ENCODE data around the gene UMODL1.

The UMODL1 gene

DNA sequence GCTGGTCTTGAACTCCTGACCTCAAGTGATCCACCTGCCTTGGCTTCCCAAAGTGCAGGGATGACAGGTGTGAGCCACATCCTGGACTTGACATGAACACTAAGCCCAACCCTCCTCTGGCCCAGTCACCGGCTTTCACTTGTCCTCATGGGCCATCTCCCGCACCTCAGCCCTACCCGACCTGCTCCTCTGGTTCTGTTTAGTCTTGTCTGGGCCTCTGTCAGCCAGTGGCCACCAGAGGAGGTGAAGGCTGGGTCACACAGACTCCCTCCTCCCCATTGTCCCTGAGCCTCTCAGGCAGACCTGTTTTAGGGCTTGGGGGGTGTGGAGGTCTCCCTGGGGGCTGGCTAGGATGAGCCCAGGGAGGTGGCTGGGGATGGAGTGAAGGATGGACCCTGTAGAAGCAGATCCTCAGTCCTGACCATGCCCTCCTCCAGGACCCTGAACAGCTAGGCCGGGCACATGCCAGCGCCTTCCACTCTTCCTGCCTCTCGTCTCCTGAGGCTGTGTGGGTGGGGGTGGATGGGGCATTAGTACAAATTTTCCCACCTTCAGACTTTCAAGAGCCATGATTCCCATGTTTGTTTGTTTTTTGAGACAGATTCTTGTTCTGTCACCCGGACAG lies 26.1 kb upstream of the UMODL1 start:
- H3K4me1 Mint-ChIP-seq (ENCODE audit: low read depth): no peaks in the 10 kb centered on the region
- H3K27me3 Mint-ChIP-seq (ENCODE audit: low read depth): no peaks in the 10 kb centered on the region
- H3K27ac Mint-ChIP-seq: no peak overlapping the region
- H3K4me3 Mint-ChIP-seq: no peak overlapping the region
- no peaks in the 10 kb centered on the region for H3K9me3 Mint-ChIP-seq
- H3K36me3 Mint-ChIP-seq (ENCODE audit: low read depth): no peaks in the 10 kb centered on the region

DNA sequence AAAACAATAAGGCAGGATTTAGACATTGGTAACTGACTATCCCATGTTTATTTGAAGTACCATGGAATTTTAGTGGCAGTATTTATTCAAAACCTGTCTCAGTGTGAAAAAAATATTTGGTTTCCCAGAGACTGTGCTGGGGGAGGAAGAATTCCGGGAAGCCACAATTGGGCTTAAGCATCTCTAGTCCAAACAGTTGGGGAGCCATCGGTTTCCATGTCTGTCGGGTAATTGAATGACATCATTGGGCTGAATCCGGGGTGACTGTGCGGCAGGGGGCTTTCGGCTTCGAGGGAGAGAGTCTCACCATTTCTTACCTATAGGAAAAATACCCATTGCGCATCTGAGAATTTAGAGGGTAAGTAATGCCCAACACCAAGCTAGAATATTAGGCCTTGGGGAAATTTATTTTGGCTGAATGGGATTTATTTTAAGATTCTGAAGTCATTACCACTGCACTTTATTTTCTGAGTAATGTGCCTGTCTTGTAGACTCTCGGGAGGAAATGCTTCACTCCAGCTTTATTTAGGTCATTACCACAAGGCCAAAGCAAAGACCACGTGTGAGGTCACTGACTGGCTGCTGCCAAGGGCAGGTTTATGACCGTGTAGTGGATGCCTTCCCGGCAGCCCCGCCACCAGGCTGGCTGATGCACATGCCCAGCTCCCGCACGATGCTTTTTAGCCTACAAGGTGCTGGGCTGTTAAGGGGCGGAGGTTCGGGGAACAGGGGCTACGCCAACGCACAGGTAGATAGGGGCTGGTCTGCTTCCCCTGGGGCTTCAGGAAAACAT lies 23.1 kb upstream of the UMODL1 start:
- H3K9me3 Mint-ChIP-seq: no peaks in the 10 kb centered on the region

DNA sequence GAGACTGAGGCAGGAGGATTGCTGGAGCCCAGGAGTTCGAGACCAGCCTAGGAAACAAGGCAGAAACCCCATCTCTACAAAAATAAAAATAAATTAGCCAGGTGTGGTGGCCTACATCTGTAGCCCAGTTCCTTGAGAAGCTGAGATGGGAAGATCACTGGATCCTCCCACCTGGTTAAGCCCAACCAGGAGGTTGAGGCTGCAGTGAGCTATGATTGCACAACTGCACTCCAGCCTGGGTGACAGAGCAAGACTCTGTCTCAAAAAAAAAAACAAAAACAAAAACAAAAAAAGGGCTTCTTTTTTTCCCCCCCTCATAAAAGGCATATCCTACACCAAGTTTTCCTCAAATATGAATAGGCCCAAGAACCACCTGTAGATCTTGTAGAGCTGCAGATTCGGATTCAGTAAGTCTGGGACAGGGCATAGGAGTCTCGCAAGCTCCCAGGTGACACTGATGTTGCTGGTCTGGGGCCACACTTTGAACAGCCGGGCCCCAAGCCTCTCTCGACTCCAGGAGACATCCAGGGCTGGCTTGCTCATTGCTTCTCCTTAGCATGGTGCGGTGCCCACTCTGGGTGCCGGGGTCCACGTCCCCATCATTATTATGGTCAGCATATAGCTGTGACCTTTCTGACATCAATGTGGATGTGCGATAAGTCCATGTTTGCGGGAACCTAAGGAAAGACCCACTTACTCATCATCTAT lies 22.1 kb upstream of the UMODL1 start:
- peaks cover 14% of the 10 kb centered on the region for H3K27me3 Mint-ChIP-seq (ENCODE audit: low read depth)
- no peak overlapping the region for H3K4me3 Mint-ChIP-seq
- H3K27ac Mint-ChIP-seq: no peak overlapping the region
- no peaks in the 10 kb centered on the region for H3K36me3 Mint-ChIP-seq (ENCODE audit: low read depth)
- H3K4me1 Mint-ChIP-seq (ENCODE audit: low read depth): no peaks in the 10 kb centered on the region
- no peaks in the 10 kb centered on the region for H3K9me3 Mint-ChIP-seq

More for the DNA sequence above, 23.1 kb upstream of the UMODL1 start:
- no peak overlapping the region for H3K27ac Mint-ChIP-seq
- H3K27me3 Mint-ChIP-seq (ENCODE audit: low read depth): peaks cover 14% of the 10 kb centered on the region
- no peaks in the 10 kb centered on the region for H3K36me3 Mint-ChIP-seq (ENCODE audit: low read depth)
- H3K4me3 Mint-ChIP-seq: no peak overlapping the region
- no peaks in the 10 kb centered on the region for H3K4me1 Mint-ChIP-seq (ENCODE audit: low read depth)

DNA sequence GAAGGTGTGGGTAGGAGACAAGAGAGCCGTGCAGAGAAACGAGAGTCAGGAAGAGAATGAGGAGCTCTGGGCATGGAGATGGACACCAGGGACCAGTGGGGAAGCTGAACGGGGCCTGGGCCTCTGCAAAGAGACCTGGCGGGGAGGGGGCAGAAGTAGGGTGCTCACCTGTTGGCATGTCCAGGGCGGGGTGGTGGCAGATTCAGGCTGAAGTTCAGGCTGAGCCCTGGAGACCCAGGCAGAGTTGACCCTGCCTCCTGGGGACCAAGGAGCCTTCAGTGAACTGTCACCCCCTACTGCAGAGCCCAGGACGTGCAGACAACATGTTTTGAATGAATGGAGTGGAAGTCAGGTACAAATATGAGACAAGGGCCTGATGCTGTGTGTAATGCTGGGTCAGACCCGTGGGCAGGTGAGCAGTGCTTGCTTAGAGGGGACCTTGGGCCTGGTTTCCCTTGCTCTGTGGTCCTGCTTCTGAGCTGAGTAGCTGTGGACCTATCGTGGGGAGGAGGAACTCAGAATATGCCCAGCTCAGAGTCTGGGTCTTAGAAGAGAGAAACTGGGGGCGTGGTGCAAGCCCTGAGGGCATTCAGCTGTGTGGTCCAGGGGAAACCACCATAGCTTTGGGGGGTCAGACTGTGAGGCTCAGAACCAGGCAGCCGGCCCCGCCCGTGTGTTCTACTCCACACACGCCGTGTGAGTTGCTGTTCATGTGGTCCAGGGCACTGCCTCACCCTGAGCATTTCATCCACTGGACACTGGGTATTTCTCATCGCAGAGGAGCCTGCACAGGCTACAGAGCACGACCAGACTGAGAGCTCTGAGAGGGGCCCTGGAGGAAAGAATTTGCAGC lies 21.3 kb upstream of the UMODL1 start:
- H3K27me3 Mint-ChIP-seq (ENCODE audit: low read depth): peaks cover 14% of the 10 kb centered on the region
- no peaks in the 10 kb centered on the region for H3K4me1 Mint-ChIP-seq (ENCODE audit: low read depth)
- no peaks in the 10 kb centered on the region for H3K36me3 Mint-ChIP-seq (ENCODE audit: low read depth)
- H3K27ac Mint-ChIP-seq: no peak overlapping the region
- H3K4me3 Mint-ChIP-seq: no peak overlapping the region
- no peaks in the 10 kb centered on the region for H3K9me3 Mint-ChIP-seq

DNA sequence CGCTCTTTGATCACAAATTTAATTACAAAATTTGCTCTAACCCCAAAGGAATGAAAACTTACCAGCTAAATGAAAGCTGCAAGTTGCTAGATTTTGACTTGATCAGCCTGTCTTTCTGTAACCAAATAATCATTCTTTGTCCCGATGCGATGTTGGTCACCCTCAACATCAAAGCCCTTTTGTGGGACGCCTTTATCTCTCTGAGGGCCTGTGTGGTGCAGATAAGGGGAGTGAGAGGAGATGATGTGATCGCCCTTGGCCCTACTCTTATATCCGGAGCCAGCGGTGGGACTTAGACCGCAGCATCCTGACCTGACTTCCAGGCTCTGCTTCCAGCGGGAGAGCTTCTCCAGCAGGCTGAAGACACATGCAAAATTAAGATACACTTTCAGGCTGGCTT lies 19.3 kb upstream of the UMODL1 start:
- H3K27me3 Mint-ChIP-seq (ENCODE audit: low read depth): peaks cover 24% of the 10 kb centered on the region
- no peaks in the 10 kb centered on the region for H3K9me3 Mint-ChIP-seq
- no peaks in the 10 kb centered on the region for H3K36me3 Mint-ChIP-seq (ENCODE audit: low read depth)
- no peak overlapping the region for H3K27ac Mint-ChIP-seq
- H3K4me1 Mint-ChIP-seq (ENCODE audit: low read depth): no peaks in the 10 kb centered on the region
- H3K4me3 Mint-ChIP-seq: no peak overlapping the region

DNA sequence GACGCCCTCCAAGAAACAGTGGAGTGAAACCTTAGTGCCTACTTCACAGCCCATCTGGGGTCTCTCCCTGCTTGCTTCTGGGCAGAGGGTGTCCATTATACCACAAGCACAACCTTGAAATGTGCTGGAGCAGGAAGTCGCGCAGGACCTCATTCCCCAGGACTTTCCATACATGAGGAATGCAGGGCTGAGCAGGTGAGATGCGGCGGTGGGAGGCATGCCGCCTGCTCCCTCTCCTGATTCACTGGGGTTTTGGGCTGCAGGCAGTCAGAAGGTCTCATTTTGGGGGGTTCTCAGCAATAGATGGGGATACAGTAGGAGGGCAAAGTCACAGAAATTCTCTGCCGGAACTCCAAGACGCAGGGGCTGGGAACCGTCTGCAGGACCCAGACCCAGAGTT lies 15.7 kb upstream of the UMODL1 start:
- H3K27ac Mint-ChIP-seq: no peak overlapping the region
- no peak overlapping the region for H3K4me3 Mint-ChIP-seq

DNA sequence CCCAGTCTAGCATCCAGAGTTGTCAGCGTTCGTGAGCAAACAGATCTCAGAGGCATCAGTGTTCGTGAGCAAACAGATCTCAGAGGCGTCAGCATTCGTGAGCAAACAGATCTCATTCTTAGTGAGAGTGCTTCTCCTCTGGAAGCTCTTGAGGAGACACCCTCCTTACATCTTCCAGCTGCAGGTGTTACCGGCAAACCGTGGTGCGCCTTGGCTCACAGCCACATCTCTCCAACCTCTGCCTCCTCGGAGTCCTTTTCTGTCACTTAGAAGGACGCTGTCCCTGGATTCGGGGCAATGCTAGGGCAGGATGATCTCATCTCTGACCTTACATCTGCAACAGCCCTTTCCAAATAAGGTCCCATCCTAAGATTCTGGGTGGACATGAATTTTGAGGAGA lies 14.6 kb upstream of the UMODL1 start:
- Mint-ChIP-seq H3K4me3 (no peak overlapping the region), H3K9me3 (no peaks in the 10 kb centered on the region), H3K27ac (no peak overlapping the region), H3K27me3 (ENCODE audit: low read depth) (peaks cover 32% of the 10 kb centered on the region), H3K36me3 (ENCODE audit: low read depth) (no peaks in the 10 kb centered on the region), H3K4me1 (ENCODE audit: low read depth) (peaks cover 6% of the 10 kb centered on the region)

More for the DNA sequence above, 15.7 kb upstream of the UMODL1 start:
- no peaks in the 10 kb centered on the region for H3K4me1 Mint-ChIP-seq (ENCODE audit: low read depth)
- no peaks in the 10 kb centered on the region for H3K9me3 Mint-ChIP-seq
- H3K27me3 Mint-ChIP-seq (ENCODE audit: low read depth): peaks cover 33% of the 10 kb centered on the region
- H3K36me3 Mint-ChIP-seq (ENCODE audit: low read depth): no peaks in the 10 kb centered on the region

DNA sequence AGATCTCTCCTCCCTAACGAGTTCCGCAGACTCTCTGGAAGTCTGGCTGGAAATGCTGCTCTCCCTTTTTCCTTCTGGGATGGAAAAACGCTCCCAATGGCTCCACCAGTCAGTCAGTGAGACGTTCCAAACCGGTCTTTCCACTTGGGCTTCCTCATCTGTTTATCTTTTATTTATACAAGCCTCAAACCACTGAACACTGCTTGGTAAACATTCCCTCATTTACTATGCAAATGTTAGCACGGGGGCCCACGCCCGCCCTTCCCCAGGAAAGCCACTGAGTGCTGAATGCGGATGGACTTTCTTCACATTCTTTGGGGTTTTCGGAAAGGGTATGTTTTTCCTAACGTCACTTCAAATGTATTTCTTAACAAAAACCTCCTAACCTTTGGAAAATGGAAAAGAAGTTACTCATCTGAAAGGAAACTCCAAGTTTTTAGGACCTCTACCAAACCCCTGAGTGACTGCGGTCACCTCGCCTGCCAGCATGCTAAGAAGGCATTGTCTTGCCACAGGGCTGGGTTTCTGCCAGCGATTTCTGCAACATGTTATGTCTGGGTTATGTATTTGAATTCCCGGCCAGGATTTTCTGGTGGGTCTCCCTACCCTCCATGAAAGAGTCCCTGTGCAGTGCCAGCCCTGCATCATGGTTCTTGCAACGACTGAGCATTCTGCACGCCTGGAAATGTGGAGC lies 14.0 kb upstream of the UMODL1 start:
- peaks cover 25% of the 10 kb centered on the region for H3K27me3 Mint-ChIP-seq (ENCODE audit: low read depth)
- H3K9me3 Mint-ChIP-seq: no peaks in the 10 kb centered on the region
- no peaks in the 10 kb centered on the region for H3K36me3 Mint-ChIP-seq (ENCODE audit: low read depth)
- H3K4me1 Mint-ChIP-seq (ENCODE audit: low read depth): peaks cover 13% of the 10 kb centered on the region
- H3K27ac Mint-ChIP-seq: no peak overlapping the region
- H3K4me3 Mint-ChIP-seq: no peak overlapping the region

DNA sequence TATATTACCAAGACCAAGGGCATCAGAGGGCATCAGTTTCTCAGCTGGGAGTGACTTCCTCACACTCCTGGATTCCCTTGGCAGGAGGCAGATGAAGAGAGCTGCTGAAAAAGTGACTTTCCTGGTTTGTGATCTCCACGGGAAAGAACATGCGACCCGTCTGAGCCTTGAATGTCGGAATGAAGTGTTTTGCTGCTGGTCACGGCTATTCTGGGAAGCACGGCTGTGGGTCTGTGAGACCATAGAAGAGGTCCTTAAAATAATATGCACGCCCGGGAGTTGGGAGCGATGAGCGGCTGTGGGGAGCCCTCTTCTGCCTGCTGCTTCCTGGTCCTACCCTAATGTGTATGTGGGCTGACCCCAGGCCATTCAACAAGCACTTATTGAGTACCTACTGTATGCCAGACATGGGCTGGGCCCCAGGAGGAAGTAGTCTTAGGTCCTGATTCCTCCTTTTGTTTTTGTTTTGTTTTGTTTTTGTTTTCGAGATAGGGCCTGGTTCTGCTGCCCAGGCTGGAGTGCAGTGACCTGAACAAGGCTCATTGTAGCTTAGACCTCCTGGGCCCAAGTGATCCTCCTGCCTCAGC lies 13.2 kb upstream of the UMODL1 start:
- H3K9me3 Mint-ChIP-seq: no peaks in the 10 kb centered on the region
- peaks cover 19% of the 10 kb centered on the region for H3K27me3 Mint-ChIP-seq (ENCODE audit: low read depth)
- H3K4me3 Mint-ChIP-seq: no peak overlapping the region
- H3K27ac Mint-ChIP-seq: no peak overlapping the region
- no peaks in the 10 kb centered on the region for H3K36me3 Mint-ChIP-seq (ENCODE audit: low read depth)
- peaks cover 21% of the 10 kb centered on the region for H3K4me1 Mint-ChIP-seq (ENCODE audit: low read depth)

DNA sequence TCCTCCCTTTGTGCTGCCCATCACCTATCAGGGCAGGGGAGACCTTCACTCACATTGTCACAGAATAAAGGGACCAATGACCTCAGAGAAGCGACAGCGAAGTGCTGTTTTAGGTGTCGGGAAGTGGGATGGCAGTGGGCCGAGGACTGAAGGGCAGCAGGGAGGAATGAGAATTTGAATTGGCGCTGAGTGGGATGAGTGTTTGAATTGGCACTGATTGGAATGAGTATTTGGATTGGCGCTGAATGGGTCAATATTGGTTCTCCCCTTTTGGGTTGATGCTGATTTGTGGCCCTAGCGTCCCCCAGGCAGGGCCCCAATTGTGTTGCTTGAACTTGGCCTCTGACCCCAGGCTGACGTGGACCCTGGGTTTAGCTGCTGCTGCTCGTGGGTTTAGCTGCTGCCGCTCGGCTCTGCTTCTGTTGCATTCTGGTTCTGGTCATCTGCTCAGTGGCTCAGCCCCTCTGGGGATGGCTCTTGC lies 12.4 kb upstream of the UMODL1 start:
- peaks cover 27% of the 10 kb centered on the region for H3K4me1 Mint-ChIP-seq (ENCODE audit: low read depth)
- H3K36me3 Mint-ChIP-seq (ENCODE audit: low read depth): no peaks in the 10 kb centered on the region
- no peaks in the 10 kb centered on the region for H3K9me3 Mint-ChIP-seq
- no peak overlapping the region for H3K4me3 Mint-ChIP-seq
- peaks cover 19% of the 10 kb centered on the region for H3K27me3 Mint-ChIP-seq (ENCODE audit: low read depth)
- no peak overlapping the region for H3K27ac Mint-ChIP-seq

DNA sequence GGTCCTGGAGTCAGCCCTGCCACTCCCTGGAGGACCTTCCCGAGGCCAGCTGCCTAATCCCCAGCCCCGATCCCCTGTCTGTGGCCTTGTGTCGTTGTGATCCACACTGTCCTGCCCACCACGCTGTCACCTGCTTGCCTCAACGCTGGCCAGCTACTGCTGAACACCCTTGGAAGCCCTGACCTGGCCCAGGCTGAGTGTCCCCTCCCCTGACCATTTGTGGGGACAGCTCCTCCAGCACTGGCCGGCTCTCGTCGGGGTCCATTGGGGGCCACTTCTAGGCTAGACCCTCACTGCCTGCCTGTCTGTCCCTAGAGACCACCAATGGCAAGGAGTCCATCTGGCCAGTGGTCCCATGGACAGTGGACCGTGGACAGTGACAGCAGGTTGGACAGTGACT lies 12.0 kb upstream of the UMODL1 start:
- peaks cover 31% of the 10 kb centered on the region for H3K4me1 Mint-ChIP-seq (ENCODE audit: low read depth)
- H3K9me3 Mint-ChIP-seq: no peaks in the 10 kb centered on the region
- H3K27ac Mint-ChIP-seq: no peak overlapping the region
- H3K27me3 Mint-ChIP-seq (ENCODE audit: low read depth): peaks cover 19% of the 10 kb centered on the region
- H3K36me3 Mint-ChIP-seq (ENCODE audit: low read depth): no peaks in the 10 kb centered on the region
- no peak overlapping the region for H3K4me3 Mint-ChIP-seq

DNA sequence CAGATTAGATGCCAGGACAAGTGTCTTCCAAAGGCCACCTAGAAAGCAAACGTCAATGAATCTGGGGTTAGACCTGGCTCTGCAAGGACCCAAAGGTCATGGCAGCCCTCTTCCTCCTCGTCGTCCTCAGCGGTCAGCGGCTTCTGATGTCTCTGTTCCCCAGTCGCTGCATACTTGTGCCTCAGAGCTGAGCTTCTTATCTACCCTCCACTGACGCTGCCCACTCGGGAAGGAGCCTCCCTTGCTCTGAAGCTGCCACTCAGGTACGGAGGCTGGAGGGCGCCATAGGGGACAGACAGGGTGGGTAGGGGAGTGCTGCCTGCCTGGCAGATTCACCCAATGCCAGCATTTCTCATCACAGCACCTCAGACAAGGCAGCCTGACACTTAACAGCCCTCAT lies 11.4 kb upstream of the UMODL1 start:
- Mint-ChIP-seq H3K27ac (no peak overlapping the region), H3K36me3 (ENCODE audit: low read depth) (no peaks in the 10 kb centered on the region), H3K4me3 (no peak overlapping the region), H3K9me3 (no peaks in the 10 kb centered on the region), H3K4me1 (ENCODE audit: low read depth) (peaks cover 35% of the 10 kb centered on the region), H3K27me3 (ENCODE audit: low read depth) (peaks cover 19% of the 10 kb centered on the region)

DNA sequence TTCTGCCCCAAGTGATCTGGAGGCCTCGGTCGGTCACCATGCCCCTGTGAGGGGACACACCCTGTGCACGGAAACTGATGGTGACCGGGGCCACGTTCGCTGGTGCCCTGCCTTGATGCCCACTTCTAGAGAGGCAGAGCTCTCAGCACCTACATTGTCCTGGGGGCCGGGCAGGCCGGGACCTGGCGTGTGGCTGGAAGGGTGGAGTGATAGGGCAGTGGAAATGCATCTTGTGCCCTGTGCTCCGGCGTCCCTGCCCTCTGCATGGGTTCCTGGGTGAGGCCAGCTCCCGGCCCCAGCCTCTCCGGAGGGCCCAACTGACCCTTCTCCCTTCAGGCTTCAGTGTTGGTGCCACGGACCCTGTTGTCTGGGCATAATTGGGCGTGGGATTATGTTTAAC lies 11.0 kb upstream of the UMODL1 start:
- H3K27ac Mint-ChIP-seq: no peak overlapping the region
- H3K36me3 Mint-ChIP-seq (ENCODE audit: low read depth): no peaks in the 10 kb centered on the region
- H3K27me3 Mint-ChIP-seq (ENCODE audit: low read depth): peaks cover 19% of the 10 kb centered on the region
- H3K4me3 Mint-ChIP-seq: no peak overlapping the region
- peaks cover 35% of the 10 kb centered on the region for H3K4me1 Mint-ChIP-seq (ENCODE audit: low read depth)
- no peaks in the 10 kb centered on the region for H3K9me3 Mint-ChIP-seq

Measured in T-helper 1 cell treated with Interleukin-12 subunit alpha and Interleukin-12 subunit beta and Interleukin-4 antibody, amounts not matched to agents 30 μg/mL and 1 μg/mL, for 36 hours (primary cell).